Esophagus (tissue), 2 donors: ENCODE measurements around the gene SPSB4. TPM values are rescaled to one million over a fixed set of nuclear protein-coding genes. Genes with fewer than 3 reads are reported as not detected.

Source experiments
- H3K27ac ChIP-seq, 2 donors: one replicate each; pipeline ENCODE4 v1.5.1; 2013; ENCODE audit warnings: low read depth in 2 of 2, mild to moderate bottlenecking in 2 of 2, inconsistent platforms in 1 of 2, low read length in 1 of 2, moderate library complexity in 1 of 2
- H3K27me3 ChIP-seq, 2 donors: one replicate each; pipeline ENCODE4 v1.6.1; 2013; ENCODE audit warnings: low read length in 2 of 2, control low read depth in 1 of 2, mild to moderate bottlenecking in 1 of 2; ENCODE audit not compliant: insufficient read depth in 2 of 2, control insufficient read depth in 1 of 2
- H3K36me3 ChIP-seq, 2 donors: one replicate each; pipeline ENCODE4 v1.6.1; 2013; ENCODE audit warnings: low read length in 1 of 2; ENCODE audit not compliant: control insufficient read depth in 2 of 2, insufficient read depth in 2 of 2
- H3K4me1 ChIP-seq, 2 donors: one replicate each; pipeline ENCODE4 v1.6.1; 2013; ENCODE audit warnings: low read length in 1 of 2; ENCODE audit not compliant: control insufficient read depth in 2 of 2, insufficient read depth in 2 of 2
- H3K4me3 ChIP-seq, 2 donors: one replicate each; pipeline ENCODE4 v1.5.1; 2013; ENCODE audit warnings: low read length in 2 of 2, mild to moderate bottlenecking in 2 of 2, low read depth in 1 of 2, moderate library complexity in 1 of 2
- H3K9me3 ChIP-seq, 2 donors: one replicate each; pipeline ENCODE4 v1.6.1; 2013; ENCODE audit warnings: mild to moderate bottlenecking in 2 of 2, low read depth in 1 of 2, low read length in 1 of 2, moderate library complexity in 1 of 2; ENCODE audit not compliant: control insufficient read depth in 2 of 2, insufficient read depth in 1 of 2
- WGBS, 2 donors: extraction: QIAGEN DNeasy Blood & Tissue Kit; methylation state at CpG; one replicate each; pipeline ENCODE4 v1.1.7; 2013; 5-methylcytosine and 5-hydroxymethylcytosine counted together
- polyA plus RNA-seq, 2 donors: library from polyadenylated mRNA; stranded (reverse); fragments of 200-250 nt; gene quantifications; one replicate each; pipeline ENCODE4 v1.2.3, GENCODE V29; 2013
- donor health status: healthy with polysubstance abuse.
- donor health status: Bipolar disorder and iron deficiency.

Gene SPSB4
- polyA plus RNA-seq, 2 donors: 0.04 TPM; not detected in 1

GRCh38 chr3:141063831-141064230 is 12.7 kb downstream of the SPSB4 start:
- no peaks in the 10 kb centered on the region for H3K4me1 ChIP-seq
- no peak overlapping the region for H3K4me3 ChIP-seq
- no peaks in the 10 kb centered on the region for H3K9me3 ChIP-seq
- 65 to 74% methylated on average over 1 of the region's 1 CpG for WGBS, 2 donors
- no peaks in the 10 kb centered on the region for H3K36me3 ChIP-seq
- H3K27ac ChIP-seq: no peak overlapping the region
- no peaks in the 10 kb centered on the region for H3K27me3 ChIP-seq

GRCh38 chr3:141064255-141064926 is 13.2 kb downstream of the SPSB4 start:
- WGBS, 2 donors: 83 to 84% methylated on average over 6 of the region's 6 CpGs
- Histone ChIP-seq H3K27ac (no peak overlapping the region), H3K9me3 (no peaks in the 10 kb centered on the region), H3K27me3 (no peaks in the 10 kb centered on the region), H3K4me3 (no peak overlapping the region), H3K36me3 (no peaks in the 10 kb centered on the region), H3K4me1 (no peaks in the 10 kb centered on the region)

DNA sequence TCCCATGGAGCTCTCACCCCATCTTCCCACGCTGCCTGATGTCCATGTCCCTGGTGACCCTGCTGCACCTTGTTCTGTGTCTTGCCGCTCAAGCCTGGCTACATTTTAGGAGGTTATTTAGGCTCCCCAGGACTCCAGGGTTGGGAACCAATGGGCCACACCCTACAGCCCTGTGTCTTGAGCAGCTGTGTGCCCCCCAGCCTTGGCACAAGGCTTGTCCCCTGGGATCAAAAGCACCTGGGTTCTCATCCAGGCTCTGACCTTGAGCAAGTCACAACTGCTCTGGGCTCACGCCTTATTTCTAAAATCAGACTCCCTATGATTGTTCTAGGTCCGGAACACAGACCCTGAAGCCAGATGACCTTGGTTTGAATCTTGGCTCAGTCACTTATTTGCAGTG is 14.1 kb downstream of the SPSB4 start:
- 73 to 80% methylated on average over 4 of the region's 4 CpGs for WGBS, 2 donors

GRCh38 chr3:141065841-141066805 is 15.0 kb downstream of the SPSB4 start:
- H3K27me3 ChIP-seq: no peaks in the 10 kb centered on the region
- H3K27ac ChIP-seq: no peak overlapping the region
- no peaks in the 10 kb centered on the region for H3K9me3 ChIP-seq
- no peaks in the 10 kb centered on the region for H3K36me3 ChIP-seq
- H3K4me1 ChIP-seq: no peaks in the 10 kb centered on the region
- H3K4me3 ChIP-seq: no peak overlapping the region
- 96 to 97% methylated on average over 69 to 81 of the region's 81 CpGs for WGBS, 2 donors

More for the DNA sequence above, 14.1 kb downstream of the SPSB4 start:
- H3K36me3 ChIP-seq: no peaks in the 10 kb centered on the region
- no peaks in the 10 kb centered on the region for H3K4me1 ChIP-seq
- H3K4me3 ChIP-seq: no peak overlapping the region
- no peaks in the 10 kb centered on the region for H3K9me3 ChIP-seq
- H3K27ac ChIP-seq: no peak overlapping the region
- H3K27me3 ChIP-seq: no peaks in the 10 kb centered on the region

GRCh38 chr3:141067206-141067974 is 16.2 kb downstream of the SPSB4 start:
- H3K4me3 ChIP-seq: no peak overlapping the region
- 60 to 69% methylated on average over 8 of the region's 8 CpGs for WGBS, 2 donors
- no peaks in the 10 kb centered on the region for H3K9me3 ChIP-seq
- H3K36me3 ChIP-seq: no peaks in the 10 kb centered on the region
- no peaks in the 10 kb centered on the region for H3K27me3 ChIP-seq
- H3K4me1 ChIP-seq: no peaks in the 10 kb centered on the region
- no peak overlapping the region for H3K27ac ChIP-seq

GRCh38 chr3:141070229-141070628 is 19.1 kb downstream of the SPSB4 start:
- 94 to 95% methylated on average over 1 of the region's 1 CpG for WGBS, 2 donors

DNA sequence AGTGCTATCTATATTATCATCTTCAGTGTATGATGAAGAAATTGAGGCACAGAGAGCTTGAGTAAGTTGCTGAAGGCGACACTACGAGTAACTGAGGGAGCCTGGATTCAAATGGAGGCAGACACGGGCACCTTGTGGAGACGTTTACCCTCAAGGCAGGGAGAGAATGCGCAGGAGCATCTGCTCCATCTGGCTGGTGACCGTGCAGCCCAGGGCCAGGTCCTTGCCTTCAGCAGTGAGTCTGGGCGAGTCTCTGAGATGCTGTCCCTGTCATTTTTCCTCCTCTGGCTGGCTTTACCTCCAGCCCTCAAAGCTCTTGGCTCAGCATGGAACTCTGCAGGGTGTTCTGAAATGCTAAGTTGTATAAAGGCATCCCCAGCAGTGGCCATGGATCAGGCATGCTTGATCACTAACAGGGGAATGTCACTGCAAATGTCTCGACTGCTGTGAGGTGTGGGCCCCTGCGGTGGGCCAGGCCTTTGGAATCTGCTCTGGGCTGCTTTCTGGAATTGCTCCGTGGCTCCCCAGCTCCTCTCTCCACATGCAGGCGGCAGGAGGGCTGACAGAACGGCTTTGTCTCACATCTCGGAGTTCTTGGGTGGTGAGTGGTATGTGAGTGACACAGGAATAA is 19.7 kb downstream of the SPSB4 start:
- Histone ChIP-seq H3K4me3 (no peak overlapping the region), H3K36me3 (no peaks in the 10 kb centered on the region), H3K4me1 (no peaks in the 10 kb centered on the region), H3K27ac (no peak overlapping the region), H3K9me3 (no peaks in the 10 kb centered on the region), H3K27me3 (no peaks in the 10 kb centered on the region)
- 88 to 89% methylated on average over 13 of the region's 13 CpGs for WGBS, 2 donors

More at GRCh38 chr3:141070229-141070628, 19.1 kb downstream of the SPSB4 start:
- Histone ChIP-seq H3K36me3 (no peaks in the 10 kb centered on the region), H3K4me1 (no peaks in the 10 kb centered on the region), H3K9me3 (no peaks in the 10 kb centered on the region), H3K27me3 (no peaks in the 10 kb centered on the region), H3K27ac (no peak overlapping the region), H3K4me3 (no peak overlapping the region)

- WGBS, 2 donors: 74 to 77% methylated on average over 12 of the region's 12 CpGs
- Histone ChIP-seq H3K4me3 (no peak overlapping the region), H3K27me3 (no peaks in the 10 kb centered on the region), H3K9me3 (no peaks in the 10 kb centered on the region), H3K4me1 (peaks cover 0 to 2% of the 10 kb centered on the region in 2 donors), H3K36me3 (no peaks in the 10 kb centered on the region), H3K27ac (no peak overlapping the region)
These were observed 20.6 kb downstream of the SPSB4 start for GRCh38 chr3:141071681-141072260.

DNA sequence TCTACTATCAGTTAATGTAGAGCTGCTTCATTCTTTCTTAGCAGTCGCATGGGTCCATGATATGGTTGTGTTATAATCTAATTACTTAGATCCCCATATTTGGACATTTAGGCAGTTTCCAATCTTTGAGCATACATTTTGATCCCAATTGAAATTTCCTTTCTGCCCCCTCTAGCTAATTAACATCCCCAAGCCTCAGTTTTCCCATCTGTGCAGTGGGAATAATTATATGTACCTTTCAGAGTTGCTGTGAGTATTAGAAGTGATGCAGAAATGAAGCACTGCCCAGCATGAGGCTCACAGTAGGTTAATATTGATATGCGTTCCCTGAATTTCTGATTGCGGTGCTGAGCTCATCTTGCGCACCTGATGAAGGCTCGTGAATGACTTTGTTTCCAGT is 21.8 kb downstream of the SPSB4 start:
- H3K36me3 ChIP-seq: no peaks in the 10 kb centered on the region
- no peak overlapping the region for H3K27ac ChIP-seq
- WGBS, 2 donors: 96 to 97% methylated on average over 5 of the region's 5 CpGs
- H3K4me3 ChIP-seq: no peak overlapping the region
- no peaks in the 10 kb centered on the region for H3K9me3 ChIP-seq
- peaks cover 0 to 2% of the 10 kb centered on the region in 2 donors for H3K4me1 ChIP-seq
- no peaks in the 10 kb centered on the region for H3K27me3 ChIP-seq
